Skeletal muscle cell (primary cell): ENCODE results near the gene ACTL7B.
A peak's percentile ranks its signal among the peaks of the same experiment; 100 is the strongest.
"Not testable (repeated sequence)": the region's sequence is repeated elsewhere in the genome, so short reads cannot be mapped to it uniquely, and the experiment has no call there.

ENCODE experiments used
- DNase-seq: peaks from one replicate; pipeline ENCODE4 v3.0.0-alpha.2; 2010; ENCODE audit warnings: low read depth
- H3K4me3 ChIP-seq: 2 replicates; pipeline ENCODE4 v1.5.1; 2011; ENCODE audit warnings: low read depth, mild to moderate bottlenecking, control low read depth, low read length, moderate library complexity

ACTL7B gene, protein sequence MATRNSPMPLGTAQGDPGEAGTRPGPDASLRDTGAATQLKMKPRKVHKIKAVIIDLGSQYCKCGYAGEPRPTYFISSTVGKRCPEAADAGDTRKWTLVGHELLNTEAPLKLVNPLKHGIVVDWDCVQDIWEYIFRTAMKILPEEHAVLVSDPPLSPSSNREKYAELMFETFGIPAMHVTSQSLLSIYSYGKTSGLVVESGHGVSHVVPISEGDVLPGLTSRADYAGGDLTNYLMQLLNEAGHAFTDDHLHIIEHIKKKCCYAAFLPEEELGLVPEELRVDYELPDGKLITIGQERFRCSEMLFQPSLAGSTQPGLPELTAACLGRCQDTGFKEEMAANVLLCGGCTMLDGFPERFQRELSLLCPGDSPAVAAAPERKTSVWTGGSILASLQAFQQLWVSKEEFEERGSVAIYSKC

DNA sequence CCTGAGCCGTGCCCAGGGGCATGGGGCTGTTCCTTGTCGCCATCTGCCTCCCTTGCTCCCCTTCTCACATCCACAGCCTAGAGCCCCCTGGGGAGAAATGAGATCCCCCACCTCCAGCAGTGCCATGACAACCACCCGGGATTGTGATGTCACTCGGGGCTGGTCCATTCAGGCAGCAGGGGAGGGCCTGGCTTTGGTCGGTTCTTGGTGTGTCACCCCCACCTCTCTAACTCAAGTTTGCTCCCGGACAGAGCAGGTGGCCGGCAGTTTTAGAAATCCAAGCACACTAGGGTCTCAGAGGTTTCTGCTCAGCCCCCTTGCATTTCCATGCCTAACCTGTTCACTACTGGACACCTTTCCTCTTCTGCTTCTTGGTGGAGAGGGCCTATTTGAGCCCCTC is at the start of gene ACTL7B:
Gene ACTL7B, minus strand, starts transcription at position 99 of the 400 bp plus-strand sequence. Its CDS starts 56 bp downstream, at position 43.
- H3K4me3 ChIP-seq: no peak within 1 kb of the TSS

GRCh38 chr9:108905494-108905893 is 49.7 kb upstream of the ACTL7B start:
- DNase-seq: no peak
- H3K4me3 ChIP-seq: no peak overlapping the region

More for the DNA sequence above, at the start of gene ACTL7B:
- DNase-seq: no peak

DNA sequence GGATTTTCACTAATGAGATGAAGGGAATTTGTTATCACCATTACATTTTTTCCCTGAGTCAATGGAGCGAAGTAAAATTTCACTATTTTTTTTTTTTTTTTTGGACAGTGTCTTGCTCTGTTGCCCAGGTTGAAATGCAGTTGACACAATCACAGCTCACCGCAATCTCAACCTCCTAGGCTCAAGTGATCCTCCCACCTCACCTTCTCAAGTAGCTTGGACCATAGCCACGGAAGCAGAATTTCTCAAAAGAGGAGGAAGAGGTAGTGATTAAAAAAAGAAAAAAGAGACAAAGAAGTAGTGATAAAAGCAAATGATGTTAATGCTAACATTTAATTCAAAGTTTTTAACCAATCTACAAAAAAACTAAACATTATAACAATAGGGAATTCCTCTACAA is 48.4 kb upstream of the ACTL7B start:
- no peak overlapping the region for H3K4me3 ChIP-seq
- no peak for DNase-seq

DNA sequence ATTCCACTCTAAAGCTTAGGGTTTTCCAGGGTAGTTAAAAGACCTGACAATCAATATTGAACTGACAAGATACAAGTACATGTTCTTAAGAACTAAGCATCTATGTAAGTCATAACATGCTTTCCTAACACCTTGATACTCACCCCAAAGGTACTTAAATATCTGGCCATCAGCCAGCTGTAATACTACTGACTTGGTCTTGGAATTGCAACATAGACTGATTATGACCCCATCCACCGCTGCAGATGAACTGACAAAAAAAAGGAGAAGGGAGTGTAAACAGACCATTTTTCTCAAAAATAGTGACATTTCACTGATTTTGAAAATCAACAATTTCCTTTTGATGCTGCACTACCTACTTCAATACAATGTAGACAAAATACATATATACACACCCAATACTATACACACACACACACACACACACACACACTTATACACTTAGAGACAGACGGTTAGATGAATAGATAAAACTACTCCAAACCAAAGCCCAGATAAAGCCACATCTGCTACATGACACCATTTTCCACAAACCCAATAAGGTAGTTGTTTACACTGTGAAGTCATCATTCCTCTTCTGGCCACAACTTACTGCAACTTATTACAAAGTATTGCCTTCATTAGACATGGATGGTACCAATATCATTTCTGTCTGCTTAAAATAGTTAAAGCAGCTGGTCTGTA is 47.8 kb upstream of the ACTL7B start:
- DNase-seq: no peak
- H3K4me3 ChIP-seq: no peak overlapping the region

DNA sequence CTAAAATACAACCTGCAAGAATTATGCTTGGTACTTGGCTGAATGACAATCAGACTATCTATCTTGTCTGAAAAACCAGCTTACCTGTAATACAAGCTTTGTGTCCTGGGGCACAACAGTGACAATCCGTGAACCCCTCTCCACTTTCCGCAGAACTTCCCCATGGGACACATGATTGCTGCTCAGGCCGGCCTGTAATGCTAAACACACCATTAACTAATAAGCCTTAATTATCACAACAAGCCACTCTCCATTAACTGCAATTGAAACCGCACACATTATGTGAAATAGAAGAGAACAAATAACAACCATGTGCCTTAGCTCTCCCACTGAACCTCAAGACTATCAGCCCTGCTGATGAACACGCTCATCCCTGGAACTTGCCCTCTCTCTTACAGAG is 44.4 kb upstream of the ACTL7B start:
- DNase-seq: no peak
- H3K4me3 ChIP-seq: no peak overlapping the region

DNA sequence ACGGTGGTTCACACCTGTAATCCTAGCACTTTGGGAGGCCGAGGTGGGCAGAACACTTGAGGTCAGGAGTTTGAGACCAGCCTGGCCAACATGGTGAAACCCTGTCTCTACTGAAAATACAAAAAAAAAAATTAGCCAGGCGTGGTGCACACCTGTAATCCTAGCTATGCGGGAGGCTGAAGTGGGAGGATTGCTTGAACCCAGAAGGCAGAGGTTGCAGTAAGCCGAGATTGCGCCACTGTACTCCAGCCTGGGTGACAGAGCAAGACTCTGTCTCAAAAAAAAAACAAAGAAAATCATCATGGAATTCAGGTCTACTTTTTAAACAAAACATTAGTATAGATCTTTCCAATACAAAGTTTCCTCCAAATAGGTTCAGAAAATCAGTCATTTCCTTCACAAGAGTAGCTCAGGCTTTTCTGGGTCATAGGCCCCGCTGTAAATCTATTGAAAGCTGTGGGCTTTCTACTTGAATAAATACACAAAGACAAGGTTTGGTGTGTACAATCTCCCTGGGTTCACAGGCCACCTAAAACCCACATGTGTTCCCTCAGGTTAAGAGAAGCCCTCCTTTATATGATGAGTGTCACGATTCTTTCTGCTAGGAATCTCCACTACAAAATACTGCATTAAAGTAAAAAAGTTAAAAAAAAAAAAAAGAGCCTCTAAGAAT is 43.4 kb upstream of the ACTL7B start:
- DNase-seq, H3K4me3 ChIP-seq: not testable (repeated sequence)

- H3K4me3 ChIP-seq: no peak overlapping the region
- DNase-seq: no peak
These were observed 41.7 kb upstream of the ACTL7B start for GRCh38 chr9:108897324-108898096.

DNA sequence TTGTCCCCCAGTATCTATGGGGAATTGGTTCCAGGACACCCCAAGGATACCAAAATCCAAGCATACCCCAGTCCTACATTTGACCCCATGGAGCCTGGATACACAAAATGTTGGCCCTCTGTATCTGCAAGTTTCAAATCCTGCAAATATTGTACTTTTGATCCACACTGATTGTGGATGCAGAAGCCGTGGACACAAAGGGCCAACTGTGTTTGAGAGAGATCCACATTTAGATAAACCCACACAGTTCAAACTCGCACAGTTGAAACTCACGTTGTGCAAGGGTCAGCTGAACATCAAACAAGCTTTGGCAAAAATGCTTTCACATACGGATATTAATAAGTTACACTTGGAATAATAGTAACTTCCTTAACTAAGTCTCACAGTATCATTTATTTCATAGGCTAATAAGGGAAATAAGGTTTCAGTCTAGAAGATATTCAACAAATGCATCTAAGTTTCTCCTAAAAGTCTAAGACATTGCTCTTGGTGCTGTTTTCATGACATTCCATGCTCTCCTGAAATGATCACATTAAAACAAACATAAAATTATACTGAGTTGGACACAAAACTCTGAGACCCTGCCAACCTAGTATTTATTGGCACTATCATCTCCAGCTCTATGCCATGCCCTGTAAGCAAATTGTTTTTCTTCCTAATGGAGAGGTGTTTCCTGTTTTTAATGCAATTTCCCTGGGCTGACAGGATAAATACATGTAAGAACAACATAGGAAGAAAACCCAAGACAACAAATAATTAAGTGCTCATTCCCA is 38.6 kb upstream of the ACTL7B start:
- no peak for DNase-seq
- H3K4me3 ChIP-seq: no peak overlapping the region

DNA sequence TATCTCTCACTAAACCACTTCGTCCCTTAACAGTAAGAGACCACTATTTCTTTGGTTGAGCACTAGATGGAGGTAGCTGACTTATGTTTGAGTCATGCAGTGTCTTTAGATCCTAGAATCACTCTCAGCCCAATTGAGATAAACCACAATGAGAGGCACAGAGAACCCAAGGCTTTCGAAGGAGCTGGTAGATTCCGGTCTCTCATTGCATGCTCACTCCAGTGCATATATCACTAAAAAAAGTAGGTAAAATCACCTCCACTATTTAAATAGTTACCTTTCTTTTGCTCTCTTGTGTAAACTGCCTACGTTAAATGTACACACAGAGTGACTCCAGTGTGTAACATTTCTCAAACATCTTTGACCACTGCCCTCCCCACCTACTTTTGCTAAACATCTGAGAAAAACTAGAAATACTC is 33.9 kb upstream of the ACTL7B start:
- no peak overlapping the region for H3K4me3 ChIP-seq
- peak; percentile 11 for DNase-seq

- H3K4me3 ChIP-seq, DNase-seq: not testable (repeated sequence)
These were observed 30.9 kb upstream of the ACTL7B start for GRCh38 chr9:108886594-108887271.

DNA sequence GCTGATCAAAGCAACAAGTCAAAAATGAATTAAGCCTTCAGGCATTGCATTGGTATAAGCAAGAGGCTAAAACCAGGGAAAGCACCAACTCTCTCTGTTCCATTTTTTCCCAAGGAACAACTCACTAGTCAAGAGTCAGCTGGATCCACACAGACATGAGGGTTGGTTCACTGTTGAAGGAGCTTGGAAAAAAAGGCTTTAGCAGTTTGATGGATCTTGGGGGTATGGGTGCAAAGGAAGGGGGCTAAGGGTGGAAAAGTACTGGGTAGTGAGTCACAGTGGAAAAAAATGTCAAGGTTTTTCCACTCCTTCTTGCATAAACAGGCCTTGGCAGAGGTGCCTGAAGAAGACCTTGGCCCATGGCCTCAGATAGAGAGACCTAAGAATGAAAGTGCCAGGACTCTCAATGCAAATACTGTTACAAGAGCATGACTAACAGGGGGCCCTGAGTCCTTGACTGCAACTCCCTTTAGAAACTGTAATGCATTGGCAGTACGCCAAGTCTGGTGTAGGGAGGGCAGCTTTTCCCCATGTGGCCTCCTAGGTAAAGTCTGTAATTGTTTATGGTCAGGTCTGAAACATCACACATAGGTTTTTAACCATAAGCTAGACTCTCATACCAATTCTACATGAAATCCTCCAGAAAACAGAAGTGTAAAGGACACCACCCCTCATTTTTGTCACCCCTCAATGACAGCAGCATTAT is 30.0 kb upstream of the ACTL7B start:
- DNase-seq: peak; percentile 88
- H3K4me3 ChIP-seq: no peak overlapping the region

DNA sequence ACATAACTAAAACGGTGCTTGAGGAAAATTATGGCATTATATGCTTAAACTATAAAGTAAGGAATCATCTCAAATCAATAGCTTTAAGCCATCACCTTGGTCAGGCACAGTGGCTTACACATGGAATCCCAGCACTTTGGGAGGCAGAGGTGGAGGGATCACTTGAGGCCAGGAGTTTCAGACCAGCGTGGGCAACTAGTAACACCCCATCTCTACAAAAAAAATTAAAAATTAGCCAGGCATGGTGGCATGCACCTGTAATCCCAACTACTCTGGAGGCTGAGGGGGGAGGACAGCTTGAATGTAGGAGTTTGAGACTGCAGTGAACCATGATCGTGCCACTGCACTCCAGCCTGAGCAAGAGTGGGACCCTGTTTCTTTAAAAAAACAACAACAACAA is 28.9 kb upstream of the ACTL7B start:
- no peak for DNase-seq
- H3K4me3 ChIP-seq: no peak overlapping the region

GRCh38 chr9:108883085-108883484 is 27.3 kb upstream of the ACTL7B start:
- no peak overlapping the region for H3K4me3 ChIP-seq
- no peak for DNase-seq

- DNase-seq: no peak
- H3K4me3 ChIP-seq: no peak overlapping the region
These were observed 26.5 kb upstream of the ACTL7B start for GRCh38 chr9:108882052-108882888.

DNA sequence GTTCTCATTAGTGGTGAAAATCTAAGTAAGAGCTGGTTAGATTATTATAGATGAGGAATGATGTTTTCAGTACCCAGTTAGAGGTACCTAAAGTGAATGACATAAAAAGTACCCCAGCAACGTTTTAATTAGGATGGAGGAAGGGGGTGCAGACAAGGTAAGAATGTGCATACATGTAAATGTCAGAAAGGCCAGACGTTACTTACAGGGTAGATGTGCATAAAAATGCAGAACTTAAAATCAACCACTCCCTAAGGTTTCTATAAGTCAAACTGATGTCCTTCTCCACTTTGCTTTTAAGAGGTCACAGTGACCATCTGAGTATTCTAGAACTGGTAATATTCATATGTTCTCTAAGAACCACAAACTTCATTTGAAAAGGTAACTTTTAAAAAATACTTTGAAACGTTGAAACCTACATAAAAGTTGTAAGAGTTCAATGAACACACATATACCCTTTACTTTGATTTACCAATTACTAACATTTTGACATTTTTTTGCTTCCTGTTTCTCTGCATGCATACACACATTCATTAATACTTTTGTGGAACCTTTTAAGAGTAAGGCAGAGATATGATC is 25.0 kb upstream of the ACTL7B start:
- no peak for DNase-seq
- no peak overlapping the region for H3K4me3 ChIP-seq

DNA sequence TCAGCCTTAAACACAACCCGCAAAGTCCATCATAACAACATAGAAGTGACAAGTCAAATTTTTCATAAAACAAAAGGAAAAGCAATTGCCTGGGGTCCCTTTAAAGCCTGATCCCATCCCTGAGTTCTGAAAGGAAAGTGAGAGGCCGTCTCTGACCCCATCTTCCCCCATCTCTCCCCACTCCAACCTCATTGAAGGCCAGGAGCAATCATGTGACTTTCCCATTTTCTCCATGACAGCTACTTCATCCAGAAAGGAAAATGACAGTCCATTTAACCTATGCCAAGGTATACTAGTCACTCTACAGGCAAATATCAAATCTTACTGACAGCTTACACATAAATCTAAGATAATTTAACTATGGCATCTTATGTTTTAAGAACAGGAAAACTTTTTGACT is 21.7 kb upstream of the ACTL7B start:
- H3K4me3 ChIP-seq: no peak overlapping the region
- DNase-seq: no peak

DNA sequence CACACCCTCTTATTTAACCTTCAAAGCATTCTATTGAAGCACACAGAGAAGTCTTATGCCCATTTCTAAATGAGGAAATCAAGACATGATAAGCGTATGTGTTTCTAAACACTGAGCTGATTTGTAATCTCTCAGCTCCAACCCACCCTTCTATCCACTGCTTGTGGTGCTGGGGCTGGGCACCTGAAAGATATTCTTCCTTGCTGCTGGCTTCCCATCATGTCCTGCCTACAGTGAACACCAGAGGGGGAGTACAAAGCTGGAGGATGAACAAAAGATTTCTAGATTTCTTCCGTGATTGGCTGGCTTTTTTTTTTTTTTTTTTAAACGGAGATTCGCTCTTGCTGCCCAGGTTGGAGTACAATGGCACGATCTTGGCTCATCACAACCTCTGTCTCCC is 20.6 kb upstream of the ACTL7B start:
- H3K4me3 ChIP-seq: no peak overlapping the region
- no peak for DNase-seq
